Keratinocyte (primary cell): ENCODE data around the gene TAL1. TPM values are rescaled to one million over a fixed set of nuclear protein-coding genes. Genes with fewer than 3 reads are reported as not detected.

ENCODE experiments used
- DNase-seq: peaks from one replicate; pipeline ENCODE4 v3.0.0-alpha.2; 2011; ENCODE audit warnings: low read depth, missing footprints, low spot score
- FAIRE-seq: peaks from 2 replicates; lab custom pipeline; 2011; peaks lifted over from hg19 to GRCh38; lab: Jason Lieb, UNC
- H2AFZ ChIP-seq: 2 replicates; pipeline ENCODE4 v1.6.0; 2012; ENCODE audit warnings: low read length, control low read depth, inconsistent platforms; ENCODE audit not compliant: control insufficient read depth
- H3K27ac ChIP-seq: 2 replicates; pipeline ENCODE4 v1.5.1; 2011; ENCODE audit warnings: low read length; ENCODE audit not compliant: control insufficient read depth, insufficient read depth
- H3K27me3 ChIP-seq: 3 replicates; pipeline ENCODE4 v1.6.0; 2011; ENCODE audit warnings: low read length; ENCODE audit not compliant: control insufficient read depth, insufficient read depth; ENCODE audit errors: extremely low read depth
- H3K36me3 ChIP-seq, 2 experiments: 2 replicates in 1 of 2; 3 replicates in 1 of 2; pipeline ENCODE4 v1.5.1; 2011; ENCODE audit warnings: low read length in 2 of 2, mild to moderate bottlenecking in 1 of 2; ENCODE audit not compliant: control insufficient read depth in 2 of 2, insufficient read depth in 2 of 2; ENCODE audit errors: extremely low read depth in 1 of 2
- H3K4me1 ChIP-seq: 3 replicates; pipeline ENCODE4 v1.5.1; 2011; ENCODE audit warnings: low read length; ENCODE audit not compliant: control insufficient read depth, insufficient read depth; ENCODE audit errors: extremely low read depth
- H3K4me2 ChIP-seq: 3 replicates; pipeline ENCODE4 v1.6.0; 2011; ENCODE audit warnings: low read depth, low read length; ENCODE audit not compliant: control insufficient read depth, insufficient read depth; ENCODE audit errors: extremely low read depth
- H3K4me3 ChIP-seq, 3 experiments: fragments of 200-600 bp in 1 of 3; sonication (generic) in 1 of 3; 2 replicates in 2 of 3; 3 replicates in 1 of 3; pipeline ENCODE4 v1.5.1; 2011 to 2016; ENCODE audit warnings: low read length in 3 of 3, mild to moderate bottlenecking in 3 of 3, control low read depth in 2 of 3, inconsistent platforms in 1 of 3, low read depth in 1 of 3, mixed read lengths in 1 of 3, mixed run types in 1 of 3, moderate library complexity in 1 of 3; ENCODE audit not compliant: control insufficient read depth in 2 of 3, insufficient read depth in 2 of 3; ENCODE audit errors: extremely low read depth in 1 of 3
- H3K79me2 ChIP-seq: 2 replicates; pipeline ENCODE4 v1.6.0; 2012; ENCODE audit warnings: low read length; ENCODE audit not compliant: control insufficient read depth, insufficient read depth
- H3K9ac ChIP-seq: 3 replicates; pipeline ENCODE4 v1.6.0; 2011; ENCODE audit warnings: low read length; ENCODE audit not compliant: control insufficient read depth, insufficient read depth; ENCODE audit errors: extremely low read depth
- H3K9me1 ChIP-seq: 3 replicates; pipeline ENCODE4 v1.6.0; 2011; ENCODE audit warnings: low read length; ENCODE audit not compliant: control insufficient read depth, insufficient read depth; ENCODE audit errors: extremely low read depth
- H3K9me3 ChIP-seq: 2 replicates; pipeline ENCODE4 v1.5.1; 2012; ENCODE audit warnings: low read depth, low read length; ENCODE audit not compliant: control insufficient read depth
- H4K20me1 ChIP-seq: 3 replicates; pipeline ENCODE4 v1.6.0; 2011; ENCODE audit warnings: low read length; ENCODE audit not compliant: control insufficient read depth, insufficient read depth; ENCODE audit errors: extremely low read depth
- CTCF ChIP-seq, 3 experiments: IDR thresholded peaks in 1 of 3; conservative IDR thresholded peaks in 1 of 3; optimal IDR thresholded peaks in 1 of 3; 2 replicates in 2 of 3; 3 replicates in 1 of 3; pipeline versions ENCODE3 to v1.5.1; 2011; ENCODE audit warnings: low read length in 3 of 3, mild to moderate bottlenecking in 3 of 3, moderate library complexity in 2 of 3, control low read depth in 1 of 3, inconsistent platforms in 1 of 3; ENCODE audit not compliant: insufficient read depth in 2 of 3; ENCODE audit errors: extremely low read depth in 1 of 3
- EZH2 ChIP-seq: IDR thresholded peaks from one replicate; pipeline ENCODE4 v1.6.1; 2012; ENCODE audit warnings: inconsistent platforms, mild to moderate bottlenecking, low read length, moderate library complexity
- dilution Hi-C: fragments of 300-500 bp; cut with MboI; formaldehyde crosslinking; loops from one replicate; pipeline ENCODE4 v1.7.0; 2020; ENCODE audit warnings: low sequenced_read_pairs; ENCODE audit not compliant: extremely low pct_ligation_motif_present
- polyA plus RNA-seq, 5 experiments: library from polyadenylated mRNA; depleted of rRNA in 3 of 5; stranded (reverse) in 3 of 5; stranded (forward) in 1 of 5; unstranded in 1 of 5; fragments of >200 nt; gene quantifications; 1 replicate in 1 of 5; 2 replicates in 3 of 5; 3 replicates in 1 of 5; pipeline versions ENCODE4 v1.2.1 to v1.2.3, GENCODE V29; 2011 to 2012; ENCODE audit warnings: missing spikeins in 2 of 5, low read depth in 1 of 5, low replicate concordance in 1 of 5

Gene TAL1
- polyA plus RNA-seq, 1 donor (not counting 4 experiments of a cell fraction or from before 2014, with no cell fraction given): not detected

GRCh38 chr1:47208374-47208850, 23.6 kb downstream of the TAL1 start:
- Histone ChIP-seq H3K9me1 (no peaks in the 10 kb centered on the region), H3K9me3 (no peaks in the 10 kb centered on the region), H3K79me2 (no peaks in the 10 kb centered on the region), H4K20me1 (no peaks in the 10 kb centered on the region), H3K4me1 (peaks cover 6% of the 10 kb centered on the region), H3K9ac (no peak overlapping the region), H2AFZ (peak overlapping the region; percentile 5), H3K36me3 (no peaks in the 10 kb centered on the region), H3K27ac (no peak overlapping the region), H3K27me3 (no peaks in the 10 kb centered on the region), H3K4me3 (no peak overlapping the region), H3K4me2 (no peak overlapping the region)
- dilution Hi-C loops: no loop called here
- FAIRE-seq (no peak), DNase-seq (no peak)
- TF ChIP-seq CTCF (optimal IDR thresholded peaks at IDR 0.05 in 1 of 3, IDR thresholded peaks at IDR 0.05 in 1 of 3, conservative IDR thresholded peaks at IDR 0.05 in 1 of 3; ENCODE audit: extremely low read depth in 1 of 3, insufficient read depth in 2 of 3, low read length in 3 of 3) (no peak), EZH2 (no peak)

GRCh38 chr1:47207803-47208373, 24.1 kb downstream of the TAL1 start:
- Histone ChIP-seq H3K9me3 (no peaks in the 10 kb centered on the region), H3K79me2 (no peaks in the 10 kb centered on the region), H3K4me3 (no peak overlapping the region), H3K36me3 (no peaks in the 10 kb centered on the region), H3K4me1 (peaks cover 6% of the 10 kb centered on the region), H3K4me2 (no peak overlapping the region), H3K27me3 (no peaks in the 10 kb centered on the region), H3K9ac (no peak overlapping the region), H3K27ac (no peak overlapping the region), H4K20me1 (no peaks in the 10 kb centered on the region), H2AFZ (peak overlapping the region; percentile 5), H3K9me1 (no peaks in the 10 kb centered on the region)
- dilution Hi-C loops: no loop called here
- DNase-seq: no peak
- TF ChIP-seq CTCF (optimal IDR thresholded peaks at IDR 0.05 in 1 of 3, IDR thresholded peaks at IDR 0.05 in 1 of 3, conservative IDR thresholded peaks at IDR 0.05 in 1 of 3; ENCODE audit: extremely low read depth in 1 of 3, insufficient read depth in 2 of 3, low read length in 3 of 3) (no peak), EZH2 (no peak)
- FAIRE-seq: no peak
